CD4-positive, alpha-beta T cell (primary cell): Measurements from ENCODE around the gene IFI27L2. TPM values are rescaled to one million over a fixed set of nuclear protein-coding genes. Genes with fewer than 3 reads are reported as not detected.

ENCODE experiments used
- ATAC-seq: fragments of 200-7000 bp; cut with Tn5 transposase; one replicate; pipeline ENCODE4 v1.10.0; 2022; ENCODE audit warnings: mild to moderate bottlenecking; ENCODE audit not compliant: poor library complexity
- CTCF ChIA-PET: fragments of 350-600 bp; sonication (Branson Sonifier 250); formaldehyde crosslinking; loops from one replicate; lab custom pipeline; 2021; ENCODE audit warnings: antibody characterized with exemption, inconsistent platforms; lab: Charles Lee
- POLR2A ChIA-PET: fragments of 350-600 bp; sonication (Branson Sonifier 250); formaldehyde crosslinking; loops from one replicate; lab custom pipeline; 2021; ENCODE audit warnings: antibody characterized with exemption, inconsistent platforms; lab: Charles Lee
- DNase-seq, 14 experiments: peaks; one replicate each; pipeline ENCODE4 v3.0.0-alpha.2; 2013 to 2020; ENCODE audit warnings: mixed read lengths in 2 of 14
- H3K27ac ChIP-seq, 2 donors: one replicate each; pipeline versions ENCODE4 v1.5.1 to v1.7.0; 2013; ENCODE audit warnings: low read length in 2 of 2, low read depth in 1 of 2, mild to moderate bottlenecking in 1 of 2
- H3K27me3 ChIP-seq, 2 experiments: 1 replicate in 1 of 2; 2 replicates in 1 of 2; pipeline versions ENCODE4 v1.6.1 to v1.7.0; 2013; ENCODE audit warnings: low read length in 2 of 2, control low read depth in 1 of 2, mild to moderate bottlenecking in 1 of 2, moderate library complexity in 1 of 2; ENCODE audit not compliant: insufficient read depth in 2 of 2, control insufficient read depth in 1 of 2
- H3K36me3 ChIP-seq: one replicate; pipeline ENCODE4 v1.6.1; 2013; ENCODE audit warnings: low read length, control low read depth; ENCODE audit not compliant: insufficient read depth
- H3K4me1 ChIP-seq: one replicate; pipeline ENCODE4 v1.6.1; 2013; ENCODE audit warnings: low read length, control low read depth; ENCODE audit not compliant: insufficient read depth
- H3K4me3 ChIP-seq: one replicate; pipeline ENCODE4 v1.5.1; 2013; ENCODE audit warnings: mild to moderate bottlenecking, low read length, moderate library complexity
- H3K9me3 ChIP-seq, 2 experiments: 1 replicate in 1 of 2; 2 replicates in 1 of 2; pipeline versions ENCODE4 v1.6.1 to v1.7.0; 2013; ENCODE audit warnings: low read length in 2 of 2, mild to moderate bottlenecking in 2 of 2, control low read depth in 1 of 2, moderate library complexity in 1 of 2; ENCODE audit not compliant: control insufficient read depth in 1 of 2, insufficient read depth in 1 of 2
- H3K27ac Mint-ChIP-seq: one replicate; pipeline ENCODE4 v1.8.0; 2020; ENCODE audit warnings: mixed read lengths
- H3K27me3 Mint-ChIP-seq: one replicate; pipeline ENCODE4 v1.8.0; 2021; ENCODE audit warnings: mixed read lengths
- H3K36me3 Mint-ChIP-seq: one replicate; pipeline ENCODE4 v1.8.0; 2021; ENCODE audit warnings: low read depth, mixed read lengths
- H3K4me1 Mint-ChIP-seq: one replicate; pipeline ENCODE4 v1.8.0; 2021; ENCODE audit warnings: low read depth, mixed read lengths
- H3K4me3 Mint-ChIP-seq: one replicate; pipeline ENCODE4 v1.8.0; 2020; ENCODE audit warnings: mild to moderate bottlenecking, mixed read lengths
- H3K9me3 Mint-ChIP-seq: one replicate; pipeline ENCODE4 v1.8.0; 2020; ENCODE audit warnings: mixed read lengths
- CTCF ChIP-seq: fragments of 200-600 bp; IDR thresholded peaks from one replicate; pipeline ENCODE4 v1.8.0; 2022; ENCODE audit warnings: antibody characterized with exemption, mild to moderate bottlenecking
- intact Hi-C, 2 experiments: fragments of 100-400 bp; cut with DNase I in 1 of 2; cut with micrococcal nuclease in 1 of 2; formaldehyde crosslinking; loops; one replicate each; pipeline versions ENCODE4 v1.15.1 to v1.9.0; 2023 to 2025; cut with DNase I, micrococcal nuclease
- total RNA-seq, 174 experiments: library from RNA in 2 of 174; stranded (reverse) in 2 of 174; gene quantifications; one replicate each; pipeline ENCODE4 v1.2.3 and lab custom pipeline; 2021 to 2026

Gene IFI27L2
- total RNA-seq, 2 experiments from 2014 or later: 21.5 to 22.2 TPM

GRCh38 chr14:94171208-94171607, 41.8 kb upstream of the IFI27L2 start:
- peaks cover 4 to 7% of the 10 kb centered on the region in 2 experiments for H3K27me3 ChIP-seq
- ChIA-PET CTCF (interaction anchor here (1.0 kb wide), 1 partner anchor 9 kb away, joined by 7 read pairs; no protein-coding TSS in a partner anchor), POLR2A (no interaction called here)
- H3K36me3 ChIP-seq: no peaks in the 10 kb centered on the region
- H3K27me3 Mint-ChIP-seq: peaks cover 7% of the 10 kb centered on the region
- intact Hi-C loops: loop anchor here in 1 of 2 experiments (5.0 to 10.0 kb wide), 2 partner anchors 214 to 1056 kb away; partner anchors contain the start of gene ITPK1
- no peak overlapping the region for H3K27ac Mint-ChIP-seq
- no peaks in the 10 kb centered on the region for H3K9me3 ChIP-seq
- ATAC-seq (no peak), DNase-seq (no peak)
- H3K4me3 ChIP-seq: no peak overlapping the region
- H3K4me3 Mint-ChIP-seq: no peak overlapping the region
- no peaks in the 10 kb centered on the region for H3K9me3 Mint-ChIP-seq
- no peak overlapping the region for H3K27ac ChIP-seq
- no peak for TF ChIP-seq CTCF
- peaks cover 23% of the 10 kb centered on the region for H3K4me1 ChIP-seq
- H3K36me3 Mint-ChIP-seq: no peaks in the 10 kb centered on the region
- peaks cover 21% of the 10 kb centered on the region for H3K4me1 Mint-ChIP-seq

- Histone ChIP-seq H3K4me1 (peaks cover 16% of the 10 kb centered on the region), H3K27me3 (peaks cover 0 to 3% of the 10 kb centered on the region in 2 experiments), H3K4me3 (no peak overlapping the region), H3K9me3 (no peaks in the 10 kb centered on the region), H3K36me3 (no peaks in the 10 kb centered on the region), H3K27ac (no peak overlapping the region)
- Mint-ChIP-seq H3K9me3 (no peaks in the 10 kb centered on the region), H3K27me3 (peaks cover 3% of the 10 kb centered on the region), H3K4me1 (peaks cover 10% of the 10 kb centered on the region), H3K4me3 (no peak overlapping the region), H3K27ac (no peak overlapping the region), H3K36me3 (no peaks in the 10 kb centered on the region)
- TF ChIP-seq CTCF: no peak
- ATAC-seq: no peak
- DNase-seq: no peak
- CTCF ChIA-PET: interaction anchor here (0.6 to 2.2 kb wide), 5 partner anchors 10 to 89 kb away, joined by 3 to 11 read pairs (median 4); partner anchors contain the start of gene IFI27L1
- intact Hi-C loops: loop anchor here in 1 of 2 experiments (5.0 to 10.0 kb wide), 2 partner anchors 213 to 1055 kb away; partner anchors contain the start of gene ITPK1
- POLR2A ChIA-PET: no interaction called here
Observed at GRCh38 chr14:94170136-94170535, 40.7 kb upstream of the IFI27L2 start.

GRCh38 chr14:94165744-94166143, 36.3 kb upstream of the IFI27L2 start:
- DNase-seq: no peak
- Mint-ChIP-seq H3K4me3 (no peak overlapping the region), H3K4me1 (peaks cover 36% of the 10 kb centered on the region), H3K27me3 (no peaks in the 10 kb centered on the region), H3K27ac (no peak overlapping the region), H3K36me3 (no peaks in the 10 kb centered on the region), H3K9me3 (no peaks in the 10 kb centered on the region)
- no peak for TF ChIP-seq CTCF
- no peak overlapping the region for H3K27ac ChIP-seq
- ChIA-PET CTCF (no interaction called here), POLR2A (no interaction called here)
- peaks cover 36% of the 10 kb centered on the region for H3K4me1 ChIP-seq
- H3K4me3 ChIP-seq: no peak overlapping the region
- H3K27me3 ChIP-seq: no peaks in the 10 kb centered on the region
- intact Hi-C loops: no loop called here
- ATAC-seq: no peak
- H3K9me3 ChIP-seq: no peaks in the 10 kb centered on the region
- H3K36me3 ChIP-seq: no peaks in the 10 kb centered on the region
